Smooth muscle cell (in vitro differentiated cells): ENCODE measurements around the gene RNF26. TPM values are rescaled to one million over a fixed set of nuclear protein-coding genes. Genes with fewer than 3 reads are reported as not detected.

Experiments
- DNase-seq: peaks from one replicate; lab custom pipeline; 2025; ENCODE audit not compliant: unreplicated experiment; lab: John Stamatoyannopoulos, UW
- H2AFZ ChIP-seq: fragments of 200-600 bp; sonication (generic); 2 replicates; pipeline ENCODE4 v1.6.0; 2016; ENCODE audit warnings: antibody characterized with exemption, low read depth, mild to moderate bottlenecking
- H3F3A ChIP-seq: fragments of 200-600 bp; sonication (generic); 2 replicates; pipeline ENCODE4 v1.6.0; 2017; ENCODE audit warnings: antibody characterized with exemption, low read depth
- H3K27ac ChIP-seq: fragments of 200-600 bp; sonication (generic); 2 replicates; pipeline ENCODE4 v1.5.1; 2016; ENCODE audit warnings: low read depth, mild to moderate bottlenecking
- H3K27me3 ChIP-seq: fragments of 200-600 bp; sonication (generic); 2 replicates; pipeline ENCODE4 v1.6.1; 2016; ENCODE audit warnings: low read depth, mild to moderate bottlenecking
- H3K36me3 ChIP-seq: fragments of 200-600 bp; sonication (generic); 2 replicates; pipeline ENCODE4 v1.5.1; 2016; ENCODE audit warnings: low read depth
- H3K4me1 ChIP-seq: fragments of 200-600 bp; sonication (generic); 2 replicates; pipeline ENCODE4 v1.5.1; 2016; ENCODE audit warnings: low read depth
- H3K4me2 ChIP-seq: fragments of 200-600 bp; sonication (generic); 2 replicates; pipeline ENCODE4 v1.6.0; 2016; ENCODE audit warnings: mild to moderate bottlenecking
- H3K4me3 ChIP-seq: fragments of 200-600 bp; sonication (generic); 2 replicates; pipeline ENCODE4 v1.5.1; 2016; ENCODE audit warnings: mild to moderate bottlenecking
- H3K79me2 ChIP-seq: fragments of 200-600 bp; sonication (generic); 2 replicates; pipeline ENCODE4 v1.6.0; 2016; ENCODE audit warnings: low read depth, mild to moderate bottlenecking
- H3K9ac ChIP-seq: fragments of 200-600 bp; sonication (generic); 2 replicates; pipeline ENCODE4 v1.6.0; 2016; ENCODE audit warnings: low read depth
- H3K9me3 ChIP-seq: fragments of 200-600 bp; sonication (generic); replicated peaks from 2 replicates; pipeline ENCODE4 v1.5.1; 2016; ENCODE audit warnings: low read depth
- H4K20me1 ChIP-seq: fragments of 200-600 bp; sonication (generic); 2 replicates; pipeline ENCODE4 v1.6.0; 2016; ENCODE audit warnings: low read depth
- CTCF ChIP-seq: fragments of 200-600 bp; sonication (generic); IDR thresholded peaks from 2 replicates; pipeline ENCODE4 v1.5.1; 2017; ENCODE audit warnings: borderline replicate concordance, mild to moderate bottlenecking, antibody characterized with exemption; ENCODE audit not compliant: insufficient read depth, poor library complexity, severe bottlenecking
- WGBS: methylation state at CpG from one replicate; pipeline ENCODE4 v1.1.7; 2016; ENCODE audit warnings: low lambda C conversion rate; 5-methylcytosine and 5-hydroxymethylcytosine counted together
- polyA plus RNA-seq: library from polyadenylated mRNA; unstranded; fragments of >200 nt; fragmentation: Nextera tagmentation; extraction: Ambion mirVana; gene quantifications from 2 replicates; pipeline ENCODE4 v1.2.1, GENCODE V29; 2016
- total RNA-seq: library from RNA; depleted of rRNA; stranded (reverse); fragments of >200 nt; gene quantifications from 2 replicates; pipeline ENCODE4 v1.2.3, GENCODE V29; 2014

Gene RNF26
- total and polyA plus RNA-seq, 2 experiments from 2014 or later: 14.6 to 63.1 TPM

GRCh38 chr11:119338318-119338890, 4.1 kb downstream of the RNF26 start:
- H3K9me3 ChIP-seq: no peaks in the 10 kb centered on the region
- no peaks in the 10 kb centered on the region for H4K20me1 ChIP-seq
- peak overlapping the region; percentile 98 for H3K4me2 ChIP-seq
- peaks cover 32% of the 10 kb centered on the region for H3K27me3 ChIP-seq
- peak; percentile 63 for DNase-seq
- H3K79me2 ChIP-seq: peaks cover 14% of the 10 kb centered on the region
- no peak overlapping the region for H2AFZ ChIP-seq
- H3K4me3 ChIP-seq: peak overlapping the region; percentile 66
- 9% methylated on average over 17 of the region's 17 CpGs for whole genome bisulfite sequencing
- H3K9ac ChIP-seq: no peak overlapping the region
- H3K4me1 ChIP-seq: peaks cover 44% of the 10 kb centered on the region
- peak; percentile 90 for TF ChIP-seq CTCF
- H3K27ac ChIP-seq: peak overlapping the region; percentile 71
- H3K36me3 ChIP-seq: no peaks in the 10 kb centered on the region
- H3F3A ChIP-seq: peaks cover 13% of the 10 kb centered on the region

- TF ChIP-seq CTCF: no peak
- DNase-seq: no peak
- WGBS: 55% methylated on average over 11 of the region's 11 CpGs
Observed at GRCh38 chr11:119338965-119339588, 4.8 kb downstream of the RNF26 start.

GRCh38 chr11:119339589-119340334, 5.4 kb downstream of the RNF26 start:
- peaks cover 12% of the 10 kb centered on the region for H3K79me2 ChIP-seq
- peak overlapping the region; percentile 87 for H2AFZ ChIP-seq
- peak overlapping the region; percentile 66 for H3K4me3 ChIP-seq
- peaks cover 13% of the 10 kb centered on the region for H3F3A ChIP-seq
- peaks cover 43% of the 10 kb centered on the region for H3K4me1 ChIP-seq
- no peak overlapping the region for H3K27ac ChIP-seq
- peak overlapping the region; percentile 39 for H3K9ac ChIP-seq
- H4K20me1 ChIP-seq: no peaks in the 10 kb centered on the region
- H3K9me3 ChIP-seq: no peaks in the 10 kb centered on the region
- peak; percentile 99 for TF ChIP-seq CTCF
- no peak for DNase-seq
- peaks cover 32% of the 10 kb centered on the region for H3K27me3 ChIP-seq
- WGBS: 5% methylated on average over 65 of the region's 86 CpGs
- H3K36me3 ChIP-seq: no peaks in the 10 kb centered on the region
- H3K4me2 ChIP-seq: peak overlapping the region; percentile 98

More at GRCh38 chr11:119338965-119339588, 4.8 kb downstream of the RNF26 start:
- Histone ChIP-seq H3K4me3 (peak overlapping the region; percentile 66), H3K27me3 (peaks cover 32% of the 10 kb centered on the region), H3K9ac (no peak overlapping the region), H3K36me3 (no peaks in the 10 kb centered on the region), H3K4me2 (peak overlapping the region; percentile 98), H3K9me3 (no peaks in the 10 kb centered on the region), H3K4me1 (peaks cover 43% of the 10 kb centered on the region), H4K20me1 (no peaks in the 10 kb centered on the region), H3F3A (peaks cover 13% of the 10 kb centered on the region), H3K79me2 (peaks cover 14% of the 10 kb centered on the region), H2AFZ (no peak overlapping the region), H3K27ac (no peak overlapping the region)
